Measurements from ENCODE around the gene SLC35F5. TPM values are rescaled to one million over a fixed set of nuclear protein-coding genes. Genes with fewer than 3 reads are reported as not detected.

Gene SLC35F5
- total RNA-seq, 2 experiments from 2014 or later, result 51.1 to 56.3 TPM

DNA sequence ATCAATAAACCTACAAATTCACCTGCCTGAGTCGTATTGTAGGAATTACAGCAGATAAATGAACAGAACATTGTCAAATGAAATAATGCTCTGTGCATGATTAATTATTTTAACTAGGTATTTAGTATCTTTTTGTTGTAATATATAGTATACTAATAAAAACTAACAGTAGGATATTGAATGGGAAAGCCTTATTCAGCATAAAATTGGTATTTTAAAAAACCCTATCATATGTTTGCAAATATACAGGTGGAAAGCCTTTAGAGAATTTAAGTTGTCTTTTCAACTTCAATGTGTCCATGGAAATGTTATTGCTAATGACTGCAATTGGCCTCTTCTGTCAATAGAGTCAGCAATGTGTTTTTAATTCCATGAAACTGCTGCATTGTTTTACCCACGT lies 40.8 kb upstream of the SLC35F5 start:
- Histone ChIP-seq H3K27ac (ENCODE audit: low read depth, low read length, poor library complexity, severe bottlenecking) (no peak overlapping the region), H2AFZ (ENCODE audit: low read length) (no peak overlapping the region), H3K9me3 (ENCODE audit: low read length) (no peaks in the 10 kb centered on the region), H3K9me2 (ENCODE audit: insufficient read depth, low read length) (no peaks in the 10 kb centered on the region), H4K20me1 (ENCODE audit: insufficient read depth, low read length) (no peaks in the 10 kb centered on the region), H3K79me2 (ENCODE audit: insufficient read depth, low read depth, low read length) (no peaks in the 10 kb centered on the region), H3K4me2 (ENCODE audit: low read length) (no peak overlapping the region), H3K4me1 (ENCODE audit: insufficient read depth, low read length, poor library complexity, severe bottlenecking) (peaks cover 12% of the 10 kb centered on the region), H3K4me3 (ENCODE audit: low read depth, low read length, poor library complexity, severe bottlenecking) (no peak overlapping the region), H3K36me3 (ENCODE audit: insufficient read depth, low read length) (no peaks in the 10 kb centered on the region)
- no peak for TF ChIP-seq EZH2phosphoT487 (IDR thresholded peaks at IDR 0.05; ENCODE audit: borderline replicate concordance, low read depth, low read length)
- TF ChIP-seq, protein P1, sequence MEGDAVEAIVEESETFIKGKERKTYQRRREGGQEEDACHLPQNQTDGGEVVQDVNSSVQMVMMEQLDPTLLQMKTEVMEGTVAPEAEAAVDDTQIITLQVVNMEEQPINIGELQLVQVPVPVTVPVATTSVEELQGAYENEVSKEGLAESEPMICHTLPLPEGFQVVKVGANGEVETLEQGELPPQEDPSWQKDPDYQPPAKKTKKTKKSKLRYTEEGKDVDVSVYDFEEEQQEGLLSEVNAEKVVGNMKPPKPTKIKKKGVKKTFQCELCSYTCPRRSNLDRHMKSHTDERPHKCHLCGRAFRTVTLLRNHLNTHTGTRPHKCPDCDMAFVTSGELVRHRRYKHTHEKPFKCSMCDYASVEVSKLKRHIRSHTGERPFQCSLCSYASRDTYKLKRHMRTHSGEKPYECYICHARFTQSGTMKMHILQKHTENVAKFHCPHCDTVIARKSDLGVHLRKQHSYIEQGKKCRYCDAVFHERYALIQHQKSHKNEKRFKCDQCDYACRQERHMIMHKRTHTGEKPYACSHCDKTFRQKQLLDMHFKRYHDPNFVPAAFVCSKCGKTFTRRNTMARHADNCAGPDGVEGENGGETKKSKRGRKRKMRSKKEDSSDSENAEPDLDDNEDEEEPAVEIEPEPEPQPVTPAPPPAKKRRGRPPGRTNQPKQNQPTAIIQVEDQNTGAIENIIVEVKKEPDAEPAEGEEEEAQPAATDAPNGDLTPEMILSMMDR (conservative IDR thresholded peaks at IDR 0.05; ENCODE audit: low read length), result no peak
- BruUV-seq (replicated peaks), result no TSS peak
- ChIA-PET POLR2A (interaction anchor here (0.6 kb wide), 1 partner anchor 20 kb away, joined by 3 read pairs; no protein-coding TSS in a partner anchor), CTCF (ENCODE audit: unreplicated experiment) (no interaction called here)
- intact Hi-C loops (cut with micrococcal nuclease; ENCODE audit: unreplicated experiment), result no loop called here
- no peak for DNase-seq (ENCODE audit: low spot score)

DNA sequence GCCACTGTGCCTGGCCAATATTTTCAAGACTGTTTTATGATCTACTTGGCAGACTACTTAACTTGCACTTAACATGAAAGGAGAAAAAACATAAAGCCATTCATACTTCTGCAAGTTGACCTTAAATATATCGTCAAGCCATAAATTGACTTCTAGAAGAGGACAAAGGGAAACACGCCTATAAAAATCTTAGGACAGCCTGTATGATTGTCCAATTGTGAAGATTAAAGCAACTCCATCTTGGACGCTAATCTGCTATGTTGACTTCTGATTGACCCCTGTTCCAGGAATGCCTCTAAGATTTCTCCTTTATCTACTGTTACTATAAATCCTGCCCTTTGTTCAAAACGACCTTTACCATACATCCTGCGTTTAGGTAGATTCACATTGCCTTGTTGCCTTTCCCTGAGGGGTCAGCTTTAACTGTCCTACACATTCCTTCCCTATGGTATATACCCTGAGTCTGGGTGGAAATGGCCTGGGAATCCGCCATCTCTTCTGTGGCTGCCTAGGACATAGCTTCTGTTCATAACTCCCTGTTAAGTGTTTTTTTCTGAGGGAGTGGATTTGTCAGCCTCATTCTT lies 40.2 kb upstream of the SLC35F5 start:
- H3K36me3 ChIP-seq (ENCODE audit: insufficient read depth, low read length), result no peaks in the 10 kb centered on the region
- DNase-seq (ENCODE audit: low spot score), result no peak
- H4K20me1 ChIP-seq (ENCODE audit: insufficient read depth, low read length), result no peaks in the 10 kb centered on the region
- no peak overlapping the region for H3K27ac ChIP-seq (ENCODE audit: low read depth, low read length, poor library complexity, severe bottlenecking)
- TF ChIP-seq EZH2phosphoT487 (IDR thresholded peaks at IDR 0.05; ENCODE audit: borderline replicate concordance, low read depth, low read length), result no peak
- TF ChIP-seq, protein P1 (conservative IDR thresholded peaks at IDR 0.05; ENCODE audit: low read length), result no peak
- no peaks in the 10 kb centered on the region for H3K79me2 ChIP-seq (ENCODE audit: insufficient read depth, low read depth, low read length)
- no peaks in the 10 kb centered on the region for H3K9me2 ChIP-seq (ENCODE audit: insufficient read depth, low read length)
- no peak overlapping the region for H3K4me2 ChIP-seq (ENCODE audit: low read length)
- peaks cover 17% of the 10 kb centered on the region for H3K4me1 ChIP-seq (ENCODE audit: insufficient read depth, low read length, poor library complexity, severe bottlenecking)
- ChIA-PET POLR2A (interaction anchor here (0.6 kb wide), 2 partner anchors 21 to 55 kb away, joined by 3 read pairs; no protein-coding TSS in a partner anchor), CTCF (ENCODE audit: unreplicated experiment) (no interaction called here)
- BruUV-seq (replicated peaks), result no TSS peak
- no peak overlapping the region for H3K4me3 ChIP-seq (ENCODE audit: low read depth, low read length, poor library complexity, severe bottlenecking)
- no peak overlapping the region for H2AFZ ChIP-seq (ENCODE audit: low read length)
- no peaks in the 10 kb centered on the region for H3K9me3 ChIP-seq (ENCODE audit: low read length)
- intact Hi-C loops (cut with micrococcal nuclease; ENCODE audit: unreplicated experiment), result no loop called here

DNA sequence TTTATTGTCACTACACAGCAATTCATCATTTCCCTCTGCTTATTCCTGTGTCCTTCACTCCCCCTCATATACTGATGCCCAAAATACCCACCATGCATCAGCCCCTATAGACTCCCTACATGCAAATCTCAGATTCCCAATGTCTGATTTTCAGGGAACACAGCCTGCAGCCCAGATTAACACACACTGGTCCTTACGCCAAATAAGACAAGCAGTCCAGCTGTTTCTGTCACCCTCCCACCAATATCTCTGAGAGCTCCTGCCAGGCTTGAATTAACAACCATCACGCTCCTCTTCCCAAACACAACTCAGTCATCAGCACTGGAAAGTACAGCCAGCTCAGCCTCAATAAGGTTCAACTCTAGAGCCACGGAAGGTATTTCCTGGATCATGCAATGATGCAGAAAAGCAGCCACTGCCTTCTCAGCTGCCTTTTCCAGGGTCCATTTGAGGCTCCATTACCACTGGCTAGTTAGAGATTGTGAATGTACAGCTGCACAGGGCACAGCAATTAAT lies 39.0 kb upstream of the SLC35F5 start:
- TF ChIP-seq, protein P1 (conservative IDR thresholded peaks at IDR 0.05; ENCODE audit: low read length), result no peak
- no peak for TF ChIP-seq EZH2phosphoT487 (IDR thresholded peaks at IDR 0.05; ENCODE audit: borderline replicate concordance, low read depth, low read length)
- no peaks in the 10 kb centered on the region for H3K79me2 ChIP-seq (ENCODE audit: insufficient read depth, low read depth, low read length)
- peaks cover 30% of the 10 kb centered on the region for H3K4me1 ChIP-seq (ENCODE audit: insufficient read depth, low read length, poor library complexity, severe bottlenecking)
- peak overlapping the region; percentile 37; the same call in 1 of the 2 replicates for H2AFZ ChIP-seq (ENCODE audit: low read length)
- H3K9me3 ChIP-seq (ENCODE audit: low read length), result no peaks in the 10 kb centered on the region
- CTCF ChIA-PET (ENCODE audit: unreplicated experiment), result interaction anchor here (0.7 kb wide), 1 partner anchor 77 kb away, joined by 3 read pairs; no protein-coding TSS in a partner anchor
- H3K27ac ChIP-seq (ENCODE audit: low read depth, low read length, poor library complexity, severe bottlenecking), result no peak overlapping the region
- POLR2A ChIA-PET, result no interaction called here
- H3K9me2 ChIP-seq (ENCODE audit: insufficient read depth, low read length), result no peaks in the 10 kb centered on the region
- H3K36me3 ChIP-seq (ENCODE audit: insufficient read depth, low read length), result no peaks in the 10 kb centered on the region
- H3K4me2 ChIP-seq (ENCODE audit: low read length), result no peak overlapping the region
- no peaks in the 10 kb centered on the region for H4K20me1 ChIP-seq (ENCODE audit: insufficient read depth, low read length)
- intact Hi-C loops (cut with micrococcal nuclease; ENCODE audit: unreplicated experiment), result no loop called here
- DNase-seq (ENCODE audit: low spot score), result no peak
- BruUV-seq (replicated peaks), result no TSS peak
- H3K4me3 ChIP-seq (ENCODE audit: low read depth, low read length, poor library complexity, severe bottlenecking), result no peak overlapping the region
